Activated CD4-positive, alpha-beta T cell treated with anti-CD3 and anti-CD28 coated beads, Interleukin-2, amount 50 U/mL, for 48 hours (primary cell): ENCODE data around the gene ERVH48-1.
"Not testable (repeated sequence)": the region's sequence is repeated elsewhere in the genome, so short reads cannot be mapped to it uniquely, and the experiment has no call there.

Experiments used
- DNase-seq, 2 experiments: peaks; one replicate each; pipeline ENCODE4 v3.0.0-alpha.2; 2020

The ERVH48-1 gene

DNA sequence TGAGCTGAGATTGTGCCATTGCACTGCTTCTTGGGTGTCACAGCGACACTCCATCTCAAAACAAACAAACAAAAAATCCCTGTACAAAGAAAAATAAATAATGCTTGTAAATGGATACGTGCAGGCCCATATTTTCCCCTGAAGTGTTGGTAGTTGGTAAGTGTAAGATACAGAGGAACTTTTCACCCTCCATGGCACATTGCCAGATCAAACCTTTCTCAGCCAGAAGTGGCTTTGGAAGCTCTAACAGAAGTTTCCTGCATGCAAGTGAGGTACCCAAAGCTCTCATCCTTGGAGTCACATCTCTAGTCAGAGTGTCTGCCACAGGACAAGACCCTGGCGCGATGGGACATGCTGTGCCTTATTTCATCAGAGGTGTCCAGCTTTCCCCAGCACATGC, 25.0 kb downstream of the ERVH48-1 start:
- DNase-seq = no peak

DNA sequence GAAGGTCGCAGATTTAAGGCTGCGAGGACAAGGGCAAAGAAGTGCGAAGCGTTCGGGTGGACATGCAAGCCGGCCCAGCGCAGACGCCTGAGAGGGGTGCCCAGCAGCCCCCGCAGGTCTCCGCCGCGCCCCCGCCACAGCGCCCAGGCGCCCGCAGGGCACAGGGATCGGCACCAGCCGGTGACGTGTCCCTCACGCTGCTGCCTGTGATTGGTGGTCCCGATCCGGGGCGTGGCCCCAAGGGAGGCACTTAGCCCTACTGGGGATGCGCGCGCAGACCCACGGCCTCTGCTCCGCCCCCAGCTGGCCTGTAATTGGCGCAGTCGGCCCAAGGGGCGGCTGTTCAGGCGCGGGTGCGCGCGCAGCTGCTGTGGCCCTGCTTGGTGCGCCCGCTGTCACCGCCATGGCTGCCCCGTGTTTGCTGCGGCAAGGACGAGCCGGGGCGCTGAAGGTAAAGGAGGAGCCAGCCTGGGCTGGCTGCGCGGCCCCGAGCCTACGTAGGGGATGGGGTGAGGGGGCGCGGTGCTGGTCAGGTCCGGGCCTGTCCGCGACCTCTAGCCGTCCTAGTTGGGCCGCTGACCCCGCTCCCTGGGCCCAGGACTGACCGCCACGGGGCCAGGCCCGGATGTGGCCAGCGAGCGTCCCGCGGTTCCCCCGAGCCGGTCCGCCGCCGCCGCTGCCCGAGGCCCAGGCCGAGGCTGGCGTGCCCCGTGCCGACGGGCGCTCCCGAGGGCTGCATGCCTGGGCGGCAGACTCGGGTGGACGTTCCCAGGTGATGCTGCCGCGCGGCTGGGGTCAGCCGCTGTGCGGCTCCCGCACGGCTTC, 32.3 kb downstream of the ERVH48-1 start, which contains the start of gene NDUFV3:
Gene NDUFV3, plus strand, starts transcription at position 379 of the 825 bp plus-strand sequence. Its CDS starts 25 bp downstream, at position 404.
- DNase-seq = peak; percentile 100

DNA sequence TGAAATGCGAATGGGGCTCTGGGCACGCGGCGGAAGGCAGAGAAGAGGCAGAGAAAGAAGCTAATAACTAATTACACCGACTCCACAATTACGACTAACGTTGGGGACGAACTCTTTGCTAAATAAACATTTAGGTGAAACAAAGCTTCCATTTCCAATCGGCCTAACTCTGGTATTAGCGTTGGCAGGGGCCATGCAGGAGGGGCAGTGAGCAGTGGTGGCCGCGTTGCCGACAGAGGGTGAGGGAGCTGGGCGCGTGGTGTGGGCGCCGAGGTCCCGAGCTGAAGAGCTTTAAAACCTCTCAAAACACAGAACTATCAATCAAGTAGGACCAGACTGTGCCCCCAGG, 32.9 kb downstream of the ERVH48-1 start:
- DNase-seq = no peak

DNA sequence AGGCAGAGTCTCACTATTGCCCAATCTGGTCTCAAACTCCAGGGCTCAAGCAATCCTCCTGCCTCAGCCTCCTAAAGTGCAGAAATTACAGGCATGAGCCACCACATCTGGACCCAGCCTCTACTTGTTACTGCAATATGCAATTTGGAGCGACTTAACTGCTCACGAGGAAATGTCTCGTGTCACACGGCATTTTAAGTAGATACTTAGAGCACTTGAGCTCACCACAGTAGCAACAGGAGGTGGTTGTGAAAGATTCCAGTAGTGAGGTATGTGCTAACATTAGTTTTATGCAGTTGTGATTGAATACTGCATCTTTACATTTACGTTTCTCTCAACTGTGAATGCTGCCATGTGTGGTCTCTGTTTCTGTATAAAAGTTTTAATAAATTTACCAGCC, 38.1 kb downstream of the ERVH48-1 start:
- no peak for DNase-seq

DNA sequence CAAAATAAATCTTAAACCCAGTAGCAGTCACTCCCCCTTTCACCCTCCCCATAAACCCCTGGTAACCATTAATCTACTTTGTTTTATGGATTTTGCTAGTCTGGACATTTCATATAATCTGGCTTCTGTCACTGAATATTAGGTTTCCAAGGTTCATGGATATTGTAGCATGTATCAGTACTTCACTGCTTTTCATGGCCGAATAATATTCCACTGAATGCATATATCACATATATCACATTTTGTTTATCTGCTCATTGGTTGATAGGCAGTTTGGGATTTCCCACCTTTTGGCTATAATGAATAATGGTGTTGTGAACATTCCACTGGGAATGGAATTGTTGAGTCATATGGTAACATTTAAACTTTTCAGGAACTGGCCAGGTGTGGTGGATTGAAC, 41.5 kb downstream of the ERVH48-1 start:
- no peak for DNase-seq

DNA sequence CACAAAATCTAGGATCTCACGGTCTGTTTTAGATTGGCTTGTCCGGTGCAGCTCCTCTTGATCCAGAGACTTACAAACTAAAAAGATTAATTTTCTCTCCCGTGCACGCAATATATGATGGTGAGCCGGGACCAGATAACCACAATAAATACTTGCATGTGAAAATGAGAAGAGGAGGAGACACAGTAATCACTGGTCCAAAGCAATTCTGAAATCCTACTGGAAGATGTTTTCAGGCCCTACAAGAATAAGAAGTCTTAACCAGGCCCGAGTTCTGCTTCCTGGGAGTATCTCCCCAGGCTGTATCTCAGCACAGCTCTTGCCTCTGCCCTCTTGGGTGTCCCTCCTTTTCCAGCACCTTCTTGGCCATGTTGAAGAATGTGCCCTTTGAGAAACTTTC, 45.1 kb downstream of the ERVH48-1 start:
- no peak for DNase-seq

DNA sequence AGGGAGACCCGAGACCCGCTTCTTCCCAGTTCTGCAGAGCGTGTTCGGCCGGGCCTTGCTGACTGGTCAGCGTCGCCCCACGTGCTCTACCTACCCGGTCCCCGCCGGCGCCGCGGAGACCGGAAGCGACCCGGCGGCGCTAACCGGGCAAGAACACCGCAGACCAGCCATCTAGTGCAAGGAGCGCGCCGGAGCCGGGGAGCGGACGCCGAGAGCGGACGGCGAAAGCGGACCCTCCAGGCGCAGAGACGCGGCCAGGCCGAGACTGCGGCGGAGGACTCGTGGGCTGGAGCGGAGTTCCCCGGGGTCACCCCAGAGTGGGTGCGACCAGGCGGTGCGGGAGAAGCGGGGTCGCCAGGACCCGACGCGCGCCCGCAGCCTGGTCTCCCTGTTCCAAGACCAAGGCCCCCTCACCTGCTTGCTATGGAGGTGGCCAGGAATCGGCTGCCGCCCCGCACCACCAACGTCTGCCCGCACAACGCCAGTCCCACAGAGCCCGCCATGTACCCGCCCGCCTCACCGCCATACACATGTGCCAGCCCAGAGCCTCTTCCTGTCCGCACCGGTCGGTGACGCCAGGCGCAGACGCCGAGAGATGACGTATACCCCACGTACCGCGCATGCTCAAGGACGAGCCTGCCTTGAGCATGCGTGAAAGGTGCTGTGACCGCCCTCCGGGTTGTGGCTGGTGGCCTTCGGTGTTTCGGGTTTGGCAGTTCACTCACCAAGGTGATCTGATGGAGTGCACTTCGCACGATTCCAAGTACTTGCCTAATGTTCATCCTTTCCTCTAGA, 46.2 kb downstream of the ERVH48-1 start, which contains the start of gene WDR4:
Gene WDR4, minus strand, starts transcription at position 547 of the 795 bp plus-strand sequence. Its CDS starts 44 bp downstream, at position 503.
- peak; percentile 98 to 99 for DNase-seq

DNA sequence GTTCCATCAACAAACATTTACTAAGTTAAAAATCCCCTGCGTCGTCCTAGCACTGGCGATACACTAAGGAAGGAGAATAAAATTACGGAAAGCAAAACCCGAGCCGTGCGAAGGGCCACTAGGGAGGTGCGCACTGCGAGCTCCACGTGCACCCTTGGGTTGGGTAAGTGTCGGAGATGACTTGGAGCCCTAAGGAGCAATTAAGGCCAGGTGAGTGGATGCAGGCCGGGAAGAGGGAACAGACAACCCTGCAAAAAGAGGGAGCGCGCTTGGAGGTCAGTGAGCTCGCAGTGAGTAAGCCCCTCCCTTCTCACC, 46.8 kb downstream of the ERVH48-1 start:
- DNase-seq = no peak

DNA sequence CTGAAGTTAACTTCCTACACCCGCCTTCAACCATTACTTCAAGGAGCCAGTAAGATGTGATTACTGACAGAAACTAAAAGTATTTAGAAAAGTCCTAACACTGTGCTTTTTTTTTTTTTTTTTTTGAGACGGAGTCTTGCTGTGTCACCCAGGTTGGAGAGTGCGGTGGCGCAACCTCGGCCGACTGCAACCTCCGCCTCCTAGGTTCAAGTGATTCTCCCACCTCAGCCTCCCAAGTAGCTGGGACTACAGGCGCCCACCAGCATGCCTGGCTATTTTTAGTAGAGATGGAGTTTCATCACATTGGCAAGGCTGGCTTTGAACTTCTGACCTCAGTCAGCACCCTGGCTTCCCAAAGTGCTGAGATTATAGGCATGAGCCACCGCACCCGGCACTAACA, 49.6 kb downstream of the ERVH48-1 start:
- DNase-seq = not testable (repeated sequence)

DNA sequence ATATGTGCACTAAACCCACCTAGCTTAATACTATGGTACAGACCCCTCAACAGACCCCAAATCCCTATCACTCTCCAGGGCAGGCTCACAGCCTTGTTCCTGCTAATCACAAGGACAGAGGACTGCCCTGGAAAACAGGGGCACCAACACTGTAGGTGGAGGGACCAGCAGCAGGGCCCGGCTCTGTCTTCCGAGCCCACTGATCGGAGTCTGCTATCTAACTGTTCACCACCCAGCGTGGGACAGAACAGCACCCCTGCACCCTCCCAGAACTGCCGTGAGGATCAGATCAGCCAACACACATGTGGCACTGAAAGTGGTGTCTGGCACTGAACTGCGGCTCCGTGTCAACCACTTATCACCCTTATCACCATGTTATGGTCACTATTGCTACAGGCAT, 52.3 kb downstream of the ERVH48-1 start:
- DNase-seq = no peak

DNA sequence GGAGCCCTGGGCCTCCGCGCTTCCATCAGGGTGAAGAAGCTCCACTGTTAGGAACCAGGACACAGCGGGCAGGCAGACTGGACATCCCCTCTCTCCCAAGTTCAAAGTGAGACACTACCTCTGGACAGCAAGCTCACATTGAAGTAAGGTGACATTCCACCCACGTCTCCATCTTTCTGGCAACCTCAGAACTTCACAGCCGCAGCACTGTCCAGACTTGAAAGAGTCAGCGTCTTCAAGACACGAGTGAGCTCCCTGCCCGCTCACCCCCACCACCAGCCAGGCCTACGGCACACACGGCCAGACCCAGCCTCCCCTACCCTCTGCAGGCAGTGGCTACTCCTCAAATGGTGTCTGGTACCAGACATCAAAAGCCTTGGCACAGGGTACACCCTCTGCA, 57.2 kb downstream of the ERVH48-1 start:
- DNase-seq = no peak
